ACC112 (cell line): ENCODE results near the gene CAPN5.

Source experiments
- H2AFZ ChIP-seq: fragments of 200-600 bp; sonication (generic); one replicate; pipeline ENCODE4 v1.6.0; 2017; ENCODE audit warnings: antibody characterized with exemption, low read length; ENCODE audit not compliant: unreplicated experiment
- H3K27ac ChIP-seq: fragments of 200-600 bp; sonication (generic); 2 replicates; pipeline ENCODE4 v1.5.1; 2014; ENCODE audit warnings: low read depth, mild to moderate bottlenecking, antibody characterized with exemption, low read length, moderate library complexity
- H3K27me3 ChIP-seq: fragments of 200-600 bp; sonication (generic); 2 replicates; pipeline ENCODE4 v1.6.1; 2014; ENCODE audit warnings: mild to moderate bottlenecking, antibody characterized with exemption, low read length, moderate library complexity, mixed read lengths; ENCODE audit not compliant: insufficient read depth
- H3K36me3 ChIP-seq: fragments of 200-600 bp; sonication (generic); 2 replicates; pipeline ENCODE4 v1.6.1; 2016; ENCODE audit warnings: mild to moderate bottlenecking, antibody characterized with exemption, low read length, moderate library complexity, mixed read lengths; ENCODE audit not compliant: insufficient read depth
- H3K4me1 ChIP-seq: fragments of 200-600 bp; sonication (generic); one replicate; pipeline ENCODE4 v1.6.1; 2016; ENCODE audit warnings: low read length, mixed read lengths; ENCODE audit not compliant: insufficient read depth, unreplicated experiment, control insufficient read depth
- H3K4me3 ChIP-seq: fragments of 200-600 bp; sonication (generic); 2 replicates; pipeline ENCODE4 v1.5.1; 2014; ENCODE audit warnings: mild to moderate bottlenecking, low read depth, low read length
- H3K79me2 ChIP-seq: fragments of 200-600 bp; sonication (generic); one replicate; pipeline ENCODE4 v1.6.0; 2016; ENCODE audit warnings: low read length; ENCODE audit not compliant: control insufficient read depth, unreplicated experiment, insufficient read depth

CAPN5 gene

GRCh38 chr11:77126861-77127234, 60.1 kb downstream of the CAPN5 start:
- peak overlapping the region; percentile 72 for H3K4me3 ChIP-seq
- H3K79me2 ChIP-seq = no peaks in the 10 kb centered on the region
- no peaks in the 10 kb centered on the region for H3K36me3 ChIP-seq
- peaks cover 3% of the 10 kb centered on the region for H3K4me1 ChIP-seq
- peak overlapping the region; percentile 57 for H2AFZ ChIP-seq
- H3K27ac ChIP-seq = no peak overlapping the region
- H3K27me3 ChIP-seq = no peaks in the 10 kb centered on the region

- no peak overlapping the region for H3K27ac ChIP-seq
- H3K4me3 ChIP-seq = peak overlapping the region; percentile 72
- peaks cover 3% of the 10 kb centered on the region for H3K4me1 ChIP-seq
- no peaks in the 10 kb centered on the region for H3K79me2 ChIP-seq
- no peaks in the 10 kb centered on the region for H3K27me3 ChIP-seq
- H3K36me3 ChIP-seq = no peaks in the 10 kb centered on the region
- peak overlapping the region; percentile 57 for H2AFZ ChIP-seq
These were observed 60.6 kb downstream of the CAPN5 start for GRCh38 chr11:77127235-77127911.

- no peak within 1 kb of the TSS for H3K27ac ChIP-seq
- peak within 1 kb of the TSS; percentile 72 for H3K4me3 ChIP-seq
- H2AFZ ChIP-seq = peak within 1 kb of the TSS; percentile 57
- no peaks in the 10 kb centered on the region for H3K27me3 ChIP-seq
- H3K36me3 ChIP-seq = no peaks in the 10 kb centered on the region
- H3K4me1 ChIP-seq = peaks cover 3% of the 10 kb centered on the region
- H3K79me2 ChIP-seq = no peaks in the 10 kb centered on the region
These were observed 61.3 kb downstream of the CAPN5 start, which contains the start of gene MYO7A for GRCh38 chr11:77127920-77128691. Gene MYO7A, plus strand, starts transcription at chr11:77128246. Its CDS starts 2,389 bp downstream, at chr11:77130635.

GRCh38 chr11:77129069-77129841, 62.5 kb downstream of the CAPN5 start:
- H3K27me3 ChIP-seq = no peaks in the 10 kb centered on the region
- no peaks in the 10 kb centered on the region for H3K36me3 ChIP-seq
- no peaks in the 10 kb centered on the region for H3K79me2 ChIP-seq
- no peak overlapping the region for H2AFZ ChIP-seq
- peaks cover 3% of the 10 kb centered on the region for H3K4me1 ChIP-seq
- no peak overlapping the region for H3K27ac ChIP-seq
- no peak overlapping the region for H3K4me3 ChIP-seq

GRCh38 chr11:77129842-77130756, 63.3 kb downstream of the CAPN5 start:
- H3K27ac ChIP-seq = no peak overlapping the region
- no peaks in the 10 kb centered on the region for H3K36me3 ChIP-seq
- H2AFZ ChIP-seq = no peak overlapping the region
- peaks cover 3% of the 10 kb centered on the region for H3K4me1 ChIP-seq
- no peak overlapping the region for H3K4me3 ChIP-seq
- no peaks in the 10 kb centered on the region for H3K27me3 ChIP-seq
- no peaks in the 10 kb centered on the region for H3K79me2 ChIP-seq

- H3K79me2 ChIP-seq = no peaks in the 10 kb centered on the region
- H3K36me3 ChIP-seq = no peaks in the 10 kb centered on the region
- H3K4me3 ChIP-seq = no peak overlapping the region
- H3K4me1 ChIP-seq = peaks cover 7% of the 10 kb centered on the region
- no peaks in the 10 kb centered on the region for H3K27me3 ChIP-seq
- H2AFZ ChIP-seq = no peak overlapping the region
- no peak overlapping the region for H3K27ac ChIP-seq
These were observed 64.2 kb downstream of the CAPN5 start for GRCh38 chr11:77130763-77131513.

GRCh38 chr11:77131560-77131959, 64.8 kb downstream of the CAPN5 start:
- Histone ChIP-seq H3K4me1 (peaks cover 12% of the 10 kb centered on the region), H2AFZ (no peak overlapping the region), H3K27ac (no peak overlapping the region), H3K27me3 (no peaks in the 10 kb centered on the region), H3K36me3 (no peaks in the 10 kb centered on the region), H3K79me2 (no peaks in the 10 kb centered on the region), H3K4me3 (no peak overlapping the region)

- H3K4me1 ChIP-seq = peaks cover 14% of the 10 kb centered on the region
- H3K27ac ChIP-seq = no peak overlapping the region
These were observed 68.3 kb downstream of the CAPN5 start for GRCh38 chr11:77135069-77135468.

GRCh38 chr11:77136074-77136473, 69.3 kb downstream of the CAPN5 start:
- H2AFZ ChIP-seq = peak overlapping the region; percentile 13
- no peaks in the 10 kb centered on the region for H3K79me2 ChIP-seq
- H3K36me3 ChIP-seq = no peaks in the 10 kb centered on the region

More at GRCh38 chr11:77135069-77135468, 68.3 kb downstream of the CAPN5 start:
- Histone ChIP-seq H3K36me3 (no peaks in the 10 kb centered on the region), H3K4me3 (no peak overlapping the region), H3K27me3 (no peaks in the 10 kb centered on the region), H3K79me2 (no peaks in the 10 kb centered on the region), H2AFZ (no peak overlapping the region)

More at GRCh38 chr11:77136074-77136473, 69.3 kb downstream of the CAPN5 start:
- no peak overlapping the region for H3K27ac ChIP-seq
- peaks cover 23% of the 10 kb centered on the region for H3K4me1 ChIP-seq
- H3K27me3 ChIP-seq = no peaks in the 10 kb centered on the region
- no peak overlapping the region for H3K4me3 ChIP-seq
